Peyer's patch (tissue), 4 donors: ENCODE data around the gene IFNAR1. TPM values are rescaled to one million over a fixed set of nuclear protein-coding genes. Genes with fewer than 3 reads are reported as not detected.

ENCODE experiments used
- DNase-seq, 3 donors: peaks; one replicate each; pipeline ENCODE4 v3.0.0-alpha.2; 2017 to 2019
- H3K27ac ChIP-seq, 4 donors: fragments of 200-600 bp; sonication (generic); one replicate each; pipeline ENCODE4 v1.5.1; 2016 to 2019
- H3K27me3 ChIP-seq, 2 donors: fragments of 200-600 bp; sonication (generic); one replicate each; pipeline ENCODE4 v1.5.1; 2019
- H3K36me3 ChIP-seq, 3 donors: fragments of 200-600 bp; sonication (generic); one replicate each; pipeline ENCODE4 v1.5.1; 2016 to 2019
- H3K4me1 ChIP-seq, 4 donors: fragments of 200-600 bp; sonication (generic); one replicate each; pipeline ENCODE4 v1.5.1; 2016 to 2019
- H3K4me3 ChIP-seq, 4 donors: fragments of 200-600 bp; sonication (generic); 1 replicate in 3 of 4; 2 replicates in 1 of 4; pipeline ENCODE4 v1.5.1; 2016 to 2019; ENCODE audit warnings: mild to moderate bottlenecking in 1 of 4
- H3K9me3 ChIP-seq, 4 donors: fragments of 200-600 bp; sonication (generic); one replicate each; pipeline ENCODE4 v1.5.1; 2016 to 2019; ENCODE audit warnings: mild to moderate bottlenecking in 1 of 4
- CTCF ChIP-seq, 6 experiments: fragments of 450-650 bp in 4 of 6; fragments of 200-600 bp in 2 of 6; sonication (generic) in 1 of 6; IDR thresholded peaks; one replicate each; pipeline ENCODE4 v1.5.1; 2017 to 2019; ENCODE audit warnings: antibody characterized with exemption in 6 of 6, mild to moderate bottlenecking in 3 of 6, moderate library complexity in 1 of 6
- POLR2A ChIP-seq, 2 donors: fragments of 450-650 bp; IDR thresholded peaks; one replicate each; pipeline ENCODE4 v1.5.1; 2017; ENCODE audit warnings: antibody characterized with exemption in 2 of 2, mild to moderate bottlenecking in 2 of 2, moderate library complexity in 2 of 2
- total RNA-seq, 4 donors: library from RNA; depleted of rRNA; stranded (reverse); fragments of >200 nt; gene quantifications; one replicate each; pipeline ENCODE4 v1.1.0, GENCODE V29; 2016

The IFNAR1 gene
- total RNA-seq, 4 donors from 2014 or later: 14.9 to 23.1 (median 21.9) TPM

- Histone ChIP-seq H3K27me3 (no peaks in the 10 kb centered on the region), H3K27ac (no peak overlapping the region), H3K4me3 (no peak overlapping the region), H3K36me3 (no peaks in the 10 kb centered on the region), H3K9me3 (no peaks in the 10 kb centered on the region), H3K4me1 (no peaks in the 10 kb centered on the region)
- no peak for DNase-seq
- no peak for TF ChIP-seq CTCF (IDR thresholded peaks at IDR 0.05)
- TF ChIP-seq POLR2A (IDR thresholded peaks at IDR 0.05): no peak
Observed at GRCh38 chr21:33392284-33392985, 67.7 kb downstream of the IFNAR1 start.

GRCh38 chr21:33393348-33393747 is 68.6 kb downstream of the IFNAR1 start:
- H3K36me3 ChIP-seq: no peaks in the 10 kb centered on the region
- no peak overlapping the region for H3K27ac ChIP-seq
- H3K4me1 ChIP-seq: no peaks in the 10 kb centered on the region

GRCh38 chr21:33394260-33394659 is 69.5 kb downstream of the IFNAR1 start:
- H3K9me3 ChIP-seq: no peaks in the 10 kb centered on the region
- no peak for TF ChIP-seq CTCF (IDR thresholded peaks at IDR 0.05)
- H3K27ac ChIP-seq: no peak overlapping the region
- no peaks in the 10 kb centered on the region for H3K36me3 ChIP-seq
- no peaks in the 10 kb centered on the region for H3K4me1 ChIP-seq
- DNase-seq: peak in 1 of 3 donors; percentile 57
- H3K27me3 ChIP-seq: no peaks in the 10 kb centered on the region
- no peak overlapping the region for H3K4me3 ChIP-seq

More at GRCh38 chr21:33393348-33393747, 68.6 kb downstream of the IFNAR1 start:
- no peak for DNase-seq
- Histone ChIP-seq H3K9me3 (no peaks in the 10 kb centered on the region), H3K4me3 (no peak overlapping the region), H3K27me3 (no peaks in the 10 kb centered on the region)
- no peak for TF ChIP-seq POLR2A (IDR thresholded peaks at IDR 0.05)
- no peak for TF ChIP-seq CTCF (IDR thresholded peaks at IDR 0.05)

GRCh38 chr21:33395891-33396331 is 71.1 kb downstream of the IFNAR1 start:
- H3K9me3 ChIP-seq: no peaks in the 10 kb centered on the region
- TF ChIP-seq CTCF (IDR thresholded peaks at IDR 0.05) (no peak), POLR2A (IDR thresholded peaks at IDR 0.05) (no peak)
- H3K4me1 ChIP-seq: no peaks in the 10 kb centered on the region
- no peak for DNase-seq
- no peaks in the 10 kb centered on the region for H3K27me3 ChIP-seq
- no peak overlapping the region for H3K27ac ChIP-seq
- no peak overlapping the region for H3K4me3 ChIP-seq
- H3K36me3 ChIP-seq: no peaks in the 10 kb centered on the region

GRCh38 chr21:33396436-33396835 is 71.7 kb downstream of the IFNAR1 start:
- no peaks in the 10 kb centered on the region for H3K36me3 ChIP-seq
- no peak for DNase-seq
- no peaks in the 10 kb centered on the region for H3K27me3 ChIP-seq
- H3K27ac ChIP-seq: no peak overlapping the region
- no peak overlapping the region for H3K4me3 ChIP-seq
- no peak for TF ChIP-seq CTCF (IDR thresholded peaks at IDR 0.05)
- no peak for TF ChIP-seq POLR2A (IDR thresholded peaks at IDR 0.05)
- no peaks in the 10 kb centered on the region for H3K9me3 ChIP-seq
- H3K4me1 ChIP-seq: no peaks in the 10 kb centered on the region
